NCI-H526 (cell line): ENCODE data around the gene ATP8B3.
A peak's percentile ranks its signal among the peaks of the same experiment; 100 is the strongest.
"Not testable (repeated sequence)": the region's sequence is repeated elsewhere in the genome, so short reads cannot be mapped to it uniquely, and the experiment has no call there.

ENCODE experiments used
- DNase-seq, 2 experiments: peaks; one replicate each; lab custom pipeline; 2025; lab: John Stamatoyannopoulos, UW

ATP8B3 gene

GRCh38 chr19:1770866-1771576 lies 41.1 kb downstream of the ATP8B3 start:
- no peak for DNase-seq

- no peak for DNase-seq
Measured at GRCh38 chr19:1769645-1769985, 42.5 kb downstream of the ATP8B3 start.

- DNase-seq, result no peak
Measured at GRCh38 chr19:1768918-1769644, 43.0 kb downstream of the ATP8B3 start.

- no peak for DNase-seq
Measured at GRCh38 chr19:1768248-1768647, 43.8 kb downstream of the ATP8B3 start.

- DNase-seq, result peak in 1 of 2 experiments; percentile 28
Measured at GRCh38 chr19:1767464-1767933, 44.6 kb downstream of the ATP8B3 start.

GRCh38 chr19:1766800-1767352 lies 45.2 kb downstream of the ATP8B3 start:
- no peak for DNase-seq

GRCh38 chr19:1765904-1766799 lies 45.9 kb downstream of the ATP8B3 start:
- DNase-seq, result no peak

- DNase-seq, result no peak
Measured at GRCh38 chr19:1765232-1765903, 46.7 kb downstream of the ATP8B3 start.

- no peak for DNase-seq
Measured at GRCh38 chr19:1764729-1765128, 47.3 kb downstream of the ATP8B3 start.

- no peak for DNase-seq
Measured at GRCh38 chr19:1763648-1764639, 48.1 kb downstream of the ATP8B3 start.

- DNase-seq, result no peak
Measured at GRCh38 chr19:1762243-1763117, 49.6 kb downstream of the ATP8B3 start.

GRCh38 chr19:1761528-1762242 lies 50.4 kb downstream of the ATP8B3 start:
- no peak for DNase-seq

GRCh38 chr19:1760786-1761527 lies 51.1 kb downstream of the ATP8B3 start:
- not testable (repeated sequence) for DNase-seq

- DNase-seq, result no peak
Measured at GRCh38 chr19:1760020-1760419, 52.1 kb downstream of the ATP8B3 start.

GRCh38 chr19:1758959-1759903 lies 52.8 kb downstream of the ATP8B3 start:
- DNase-seq, result no peak

GRCh38 chr19:1758231-1758577 lies 53.9 kb downstream of the ATP8B3 start:
- no peak for DNase-seq
